Germinal center (tissue), 1 donor: Measurements from ENCODE around the gene COP1.
"Not testable (repeated sequence)": the region's sequence is repeated elsewhere in the genome, so short reads cannot be mapped to it uniquely, and the experiment has no call there.

Experiments
- DNase-seq: peaks from one replicate; pipeline ENCODE4 v3.0.0; 2012; ENCODE audit warnings: mixed read lengths, low spot score

COP1 gene

GRCh38 chr1:176122282-176122681 lies 84.8 kb downstream of the COP1 start:
- DNase-seq = no peak

DNA sequence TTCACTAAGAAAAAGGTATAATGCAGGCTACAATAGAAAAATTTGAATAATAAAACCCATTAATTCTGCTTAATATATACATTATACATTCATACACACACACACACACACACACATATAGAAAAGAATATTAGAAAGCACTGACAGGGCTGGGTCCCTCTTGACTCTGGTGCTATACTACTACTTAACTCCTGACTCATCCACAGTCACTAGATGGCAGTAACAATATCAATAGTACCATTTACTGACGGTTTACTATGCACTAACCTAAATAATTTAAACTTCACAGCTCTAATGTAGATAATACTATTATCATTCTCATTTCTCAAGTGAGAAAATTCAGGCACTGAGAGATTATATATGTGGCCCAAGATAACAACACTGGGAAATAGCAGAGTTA lies 87.5 kb downstream of the COP1 start:
- peak; percentile 3 for DNase-seq

- DNase-seq = no peak
Observed at GRCh38 chr1:176118985-176119384, 88.1 kb downstream of the COP1 start.

GRCh38 chr1:176111835-176112234 lies 95.3 kb downstream of the COP1 start:
- DNase-seq = no peak

GRCh38 chr1:176110203-176110602 lies 96.9 kb downstream of the COP1 start:
- DNase-seq = no peak

- DNase-seq = no peak
Observed at GRCh38 chr1:176102768-176103350, 104.2 kb downstream of the COP1 start.

DNA sequence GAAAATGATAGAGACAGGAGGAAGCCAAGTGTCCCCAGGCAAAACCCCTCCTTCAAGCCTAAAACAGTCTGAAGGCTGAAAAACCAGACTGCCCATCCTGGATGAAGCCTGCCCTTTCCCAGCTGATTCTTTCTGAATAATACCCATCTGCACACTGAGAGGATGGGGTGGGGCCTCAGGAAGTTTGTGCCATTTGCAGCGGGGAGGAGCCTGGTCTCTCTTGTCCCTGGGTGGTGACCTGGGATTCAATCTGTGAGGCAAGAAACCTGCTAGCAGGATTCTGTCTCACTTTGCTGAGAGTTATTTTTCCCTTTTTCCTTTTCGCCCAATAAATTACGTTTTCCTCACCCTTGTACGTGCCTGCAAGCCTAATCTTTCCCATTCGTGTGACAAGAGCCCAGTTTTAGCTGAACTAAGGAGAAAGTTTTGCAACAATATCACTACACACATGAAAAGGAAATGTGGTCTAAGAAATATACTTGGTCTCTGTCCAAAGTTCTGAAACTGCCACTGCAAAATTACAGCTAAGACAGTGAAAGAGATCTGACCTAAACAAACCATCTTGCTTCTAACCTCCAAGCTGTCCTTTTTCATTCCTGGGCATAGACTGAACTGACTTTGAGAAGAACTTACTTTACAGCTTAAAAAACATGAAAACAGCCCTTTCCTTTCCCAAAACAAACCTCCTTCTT lies 105.0 kb downstream of the COP1 start:
- DNase-seq = no peak

DNA sequence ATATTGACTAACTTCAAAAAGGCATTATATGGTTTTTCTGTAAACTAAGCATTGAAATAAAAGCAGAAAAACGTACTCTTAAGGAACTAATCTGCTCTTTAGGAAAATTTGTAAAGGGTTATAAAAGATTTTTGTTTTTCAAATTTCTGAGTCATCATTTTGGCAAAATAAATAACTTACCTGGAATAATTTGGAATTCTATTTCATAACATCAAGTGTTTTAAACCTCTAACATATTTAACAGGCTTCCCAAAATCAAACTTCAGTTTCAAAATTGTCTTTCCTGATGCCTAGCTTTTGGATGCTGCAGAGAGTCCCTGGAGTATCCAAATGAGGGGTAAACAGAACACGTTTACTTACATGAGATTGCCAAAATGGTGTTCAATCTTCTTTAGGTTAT lies 108.5 kb downstream of the COP1 start:
- DNase-seq = no peak

- no peak for DNase-seq
Observed at GRCh38 chr1:176096015-176096414, 111.1 kb downstream of the COP1 start.

- no peak for DNase-seq
Observed at GRCh38 chr1:176090766-176091165, 116.3 kb downstream of the COP1 start.

DNA sequence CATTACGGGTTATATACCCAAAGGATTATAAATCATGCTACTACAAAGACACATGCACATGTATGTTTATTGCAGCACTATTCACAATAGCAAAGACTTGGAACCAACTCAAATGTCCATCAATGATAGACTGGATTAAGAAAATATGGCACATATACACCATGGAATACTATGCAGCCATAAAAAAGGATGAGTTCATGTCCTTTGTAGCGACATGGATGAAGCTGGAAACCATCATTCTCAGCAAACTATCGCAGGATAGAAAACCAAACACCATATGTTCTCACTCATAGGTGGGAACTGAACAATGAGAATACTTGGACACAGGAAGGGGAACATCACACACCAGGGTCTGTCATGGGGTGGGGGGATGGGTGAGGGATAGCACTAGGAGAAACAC lies 119.3 kb downstream of the COP1 start:
- not testable (repeated sequence) for DNase-seq

DNA sequence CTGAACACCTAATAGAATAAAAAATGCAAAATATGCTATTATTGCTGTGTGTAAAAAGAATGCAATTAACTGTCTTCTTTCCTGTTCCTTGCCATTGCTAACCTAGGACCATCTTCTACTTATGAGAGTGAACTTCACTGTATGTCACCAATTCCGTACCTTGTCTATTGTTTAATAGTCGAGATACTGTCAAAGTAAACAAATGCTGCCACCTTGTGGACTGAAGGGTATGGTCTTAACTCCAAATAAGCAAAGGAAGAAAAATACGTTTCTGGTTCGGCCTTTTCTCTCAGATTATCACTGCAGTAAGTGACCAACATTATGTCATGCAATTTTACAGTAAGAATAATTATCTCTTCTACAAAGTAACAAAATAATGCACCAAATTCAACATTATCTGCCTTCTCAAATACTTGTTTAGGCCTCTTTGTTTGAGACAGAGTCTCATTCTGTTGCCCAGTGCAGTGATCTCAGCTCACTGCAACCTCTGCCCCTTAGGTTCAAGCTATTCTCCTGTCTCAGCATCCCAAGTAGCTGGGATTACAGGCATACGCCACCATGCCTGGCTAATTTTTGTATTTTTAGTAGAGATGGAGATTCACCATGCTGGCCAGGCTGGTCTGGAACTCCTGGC lies 133.4 kb downstream of the COP1 start:
- DNase-seq = peak; percentile 30

- DNase-seq = no peak
Observed at GRCh38 chr1:176068901-176069300, 138.2 kb downstream of the COP1 start.

DNA sequence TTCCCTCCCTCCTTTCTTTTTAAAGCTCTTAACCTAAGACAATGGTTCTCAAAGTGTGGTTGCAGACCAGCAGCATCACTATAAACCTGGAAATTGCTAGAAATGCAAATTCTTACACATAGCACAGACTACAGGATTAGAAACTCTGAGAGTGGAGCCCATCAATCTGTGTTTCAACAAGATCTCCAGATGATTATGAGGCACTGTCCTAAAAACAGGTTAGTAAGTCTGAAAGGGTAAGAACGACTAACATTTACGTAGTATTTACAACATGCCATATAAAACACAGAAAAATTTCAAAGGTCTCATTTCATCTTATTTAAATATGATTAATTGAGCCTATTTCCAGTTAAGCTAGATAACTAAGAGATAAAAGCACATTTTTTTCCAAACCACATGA lies 138.8 kb downstream of the COP1 start:
- DNase-seq = no peak

DNA sequence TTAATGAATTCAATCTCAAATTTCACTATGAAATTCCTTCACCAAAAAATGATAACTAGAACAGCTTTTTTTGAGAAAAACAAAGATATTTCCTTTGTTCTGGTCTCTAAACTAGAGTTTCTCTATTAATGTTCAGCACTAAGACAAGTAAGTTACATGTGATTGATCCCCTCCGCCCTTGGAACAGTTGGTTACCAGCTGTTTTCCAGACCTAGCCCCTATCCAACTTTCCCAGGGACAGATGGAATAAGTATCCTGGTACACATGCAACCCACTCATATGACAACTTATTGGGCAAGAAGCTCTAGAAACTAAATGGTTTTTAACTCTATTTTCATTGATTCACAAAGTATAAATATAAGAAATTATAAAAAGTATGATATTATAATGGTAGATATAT lies 140.4 kb downstream of the COP1 start:
- no peak for DNase-seq

GRCh38 chr1:176058686-176059085 lies 148.4 kb downstream of the COP1 start:
- no peak for DNase-seq

- no peak for DNase-seq
Observed at GRCh38 chr1:176056312-176056711, 150.8 kb downstream of the COP1 start.

GRCh38 chr1:176055398-176055797 lies 151.7 kb downstream of the COP1 start:
- no peak for DNase-seq

- DNase-seq = no peak
Observed at GRCh38 chr1:176051902-176052518, 155.1 kb downstream of the COP1 start.

DNA sequence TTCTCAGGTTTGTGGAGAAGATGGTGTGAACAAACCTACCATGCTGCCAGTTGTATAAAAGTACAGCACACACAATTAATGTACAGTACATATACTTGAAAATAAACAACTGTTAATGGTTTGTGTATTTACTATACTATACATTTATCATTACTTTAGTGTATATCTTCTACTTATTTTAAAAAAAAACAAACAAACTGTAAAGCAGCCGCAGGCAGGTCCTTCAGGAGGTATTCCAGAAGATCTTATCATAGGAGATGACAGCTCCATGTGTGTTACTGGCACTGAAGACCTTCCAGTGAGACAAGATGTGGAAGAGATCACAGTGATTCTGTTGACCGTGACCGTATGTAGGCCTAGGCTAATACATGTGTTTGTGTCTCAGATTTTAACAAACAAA lies 155.7 kb downstream of the COP1 start:
- DNase-seq = no peak

DNA sequence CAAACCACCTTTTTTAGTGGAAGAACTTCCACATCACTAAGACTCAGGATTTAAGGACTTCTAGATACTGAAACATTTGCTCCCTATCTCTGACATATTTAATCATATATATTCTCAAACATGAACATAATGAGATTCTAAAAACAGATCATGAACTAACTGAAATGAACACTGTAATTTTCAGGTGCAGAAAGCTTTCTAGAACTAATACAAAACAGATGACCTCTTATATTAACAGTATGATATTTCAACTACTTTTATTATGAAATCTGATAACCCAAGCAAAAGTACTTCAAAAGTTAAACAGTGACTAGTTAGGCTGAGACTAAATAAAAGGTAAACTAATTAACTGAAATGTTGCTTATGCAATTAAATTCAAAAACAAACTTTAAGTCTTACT lies 157.5 kb downstream of the COP1 start:
- DNase-seq = no peak

- no peak for DNase-seq
Observed at GRCh38 chr1:176046926-176047325, 160.2 kb downstream of the COP1 start.

- DNase-seq = no peak
Observed at GRCh38 chr1:176043537-176043936, 163.5 kb downstream of the COP1 start.
